ENCODE measurements around the gene GATB. TPM values are rescaled to one million over a fixed set of nuclear protein-coding genes. Genes with fewer than 3 reads are reported as not detected.

The GATB gene
- polyA plus RNA-seq, 1 donor (not counting 4 experiments of a cell fraction or from before 2014, with no cell fraction given), result 31.0 TPM

DNA sequence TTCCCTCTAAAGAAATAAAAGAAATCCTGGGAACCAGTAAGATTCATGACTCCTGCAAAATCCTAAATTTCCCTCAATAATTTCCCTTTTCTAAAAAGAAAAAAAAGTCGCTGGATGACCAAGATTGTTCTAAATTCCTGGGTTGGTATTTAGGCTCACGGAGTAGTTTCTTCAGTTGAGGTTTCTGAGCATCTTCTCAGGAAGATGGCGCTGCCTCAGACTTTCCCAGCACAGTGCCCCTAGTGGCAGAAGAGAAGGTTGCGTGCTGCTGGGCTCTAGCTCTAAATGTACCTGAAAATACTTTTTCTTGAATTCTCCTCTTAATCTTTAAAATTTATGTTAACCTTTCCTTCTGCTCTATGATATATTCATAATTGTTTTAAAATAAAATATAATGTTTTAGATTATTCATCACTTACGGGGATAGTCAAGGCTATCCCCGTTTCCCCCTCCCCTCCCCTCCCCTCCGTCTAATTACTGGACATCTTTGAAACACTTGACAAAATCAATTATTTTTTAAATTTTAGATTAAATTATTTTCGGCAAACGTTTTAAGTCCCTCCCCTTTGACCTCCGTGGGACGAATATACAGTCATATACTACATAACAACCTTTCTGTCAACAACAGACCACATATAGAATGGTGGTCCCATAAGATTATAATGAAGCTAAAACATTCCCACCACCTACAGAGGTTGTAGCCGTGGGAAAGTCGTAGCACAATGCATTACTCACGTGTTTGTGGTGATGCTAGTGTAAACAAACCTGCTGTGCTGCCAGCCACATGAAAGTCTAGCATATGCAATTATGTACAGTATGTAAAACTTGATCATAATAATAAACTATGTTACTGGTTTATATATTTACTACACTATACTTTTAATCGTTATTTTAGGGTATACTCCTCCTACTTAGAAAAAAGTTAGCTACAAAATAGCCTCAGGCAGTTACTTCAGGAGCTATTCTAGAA lies 41.0 kb upstream of the GATB start:
- no peak for FAIRE-seq
- Histone ChIP-seq H3K36me3 (ENCODE audit: control insufficient read depth in 2 of 2, extremely low read depth in 1 of 2, insufficient read depth in 2 of 2, low read length in 2 of 2) (no peaks in the 10 kb centered on the region), H3K4me2 (ENCODE audit: control insufficient read depth, extremely low read depth, insufficient read depth, low read depth, low read length) (no peak overlapping the region), H2AFZ (ENCODE audit: control insufficient read depth, low read length) (no peak overlapping the region), H3K27me3 (ENCODE audit: control insufficient read depth, extremely low read depth, insufficient read depth, low read length) (no peaks in the 10 kb centered on the region), H3K9ac (ENCODE audit: control insufficient read depth, extremely low read depth, insufficient read depth, low read length) (no peak overlapping the region), H3K9me3 (ENCODE audit: control insufficient read depth, low read depth, low read length) (no peaks in the 10 kb centered on the region), H4K20me1 (ENCODE audit: control insufficient read depth, extremely low read depth, insufficient read depth, low read length) (no peaks in the 10 kb centered on the region), H3K4me3 (ENCODE audit: control insufficient read depth in 2 of 3, extremely low read depth in 1 of 3, insufficient read depth in 2 of 3, low read depth in 1 of 3, low read length in 3 of 3) (no peak overlapping the region), H3K79me2 (ENCODE audit: control insufficient read depth, insufficient read depth, low read length) (no peaks in the 10 kb centered on the region), H3K4me1 (ENCODE audit: control insufficient read depth, extremely low read depth, insufficient read depth, low read length) (peaks cover 13% of the 10 kb centered on the region), H3K27ac (ENCODE audit: control insufficient read depth, insufficient read depth, low read length) (no peak overlapping the region), H3K9me1 (ENCODE audit: control insufficient read depth, extremely low read depth, insufficient read depth, low read length) (no peaks in the 10 kb centered on the region)
- dilution Hi-C loops (cut with MboI; ENCODE audit: extremely low pct_ligation_motif_present, low sequenced_read_pairs), result no loop called here
- TF ChIP-seq EZH2 (IDR thresholded peaks at IDR 0.05; ENCODE audit: low read length), result no peak
- TF ChIP-seq, protein P1, sequence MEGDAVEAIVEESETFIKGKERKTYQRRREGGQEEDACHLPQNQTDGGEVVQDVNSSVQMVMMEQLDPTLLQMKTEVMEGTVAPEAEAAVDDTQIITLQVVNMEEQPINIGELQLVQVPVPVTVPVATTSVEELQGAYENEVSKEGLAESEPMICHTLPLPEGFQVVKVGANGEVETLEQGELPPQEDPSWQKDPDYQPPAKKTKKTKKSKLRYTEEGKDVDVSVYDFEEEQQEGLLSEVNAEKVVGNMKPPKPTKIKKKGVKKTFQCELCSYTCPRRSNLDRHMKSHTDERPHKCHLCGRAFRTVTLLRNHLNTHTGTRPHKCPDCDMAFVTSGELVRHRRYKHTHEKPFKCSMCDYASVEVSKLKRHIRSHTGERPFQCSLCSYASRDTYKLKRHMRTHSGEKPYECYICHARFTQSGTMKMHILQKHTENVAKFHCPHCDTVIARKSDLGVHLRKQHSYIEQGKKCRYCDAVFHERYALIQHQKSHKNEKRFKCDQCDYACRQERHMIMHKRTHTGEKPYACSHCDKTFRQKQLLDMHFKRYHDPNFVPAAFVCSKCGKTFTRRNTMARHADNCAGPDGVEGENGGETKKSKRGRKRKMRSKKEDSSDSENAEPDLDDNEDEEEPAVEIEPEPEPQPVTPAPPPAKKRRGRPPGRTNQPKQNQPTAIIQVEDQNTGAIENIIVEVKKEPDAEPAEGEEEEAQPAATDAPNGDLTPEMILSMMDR (optimal IDR thresholded peaks at IDR 0.05 in 1 of 3, IDR thresholded peaks at IDR 0.05 in 1 of 3, conservative IDR thresholded peaks at IDR 0.05 in 1 of 3; ENCODE audit: extremely low read depth in 1 of 3, insufficient read depth in 2 of 3, low read length in 3 of 3), result peak; percentile 74 to 90 (median 76)
- no peak for DNase-seq (ENCODE audit: low read depth, low spot score)

- H2AFZ ChIP-seq (ENCODE audit: control insufficient read depth, low read length), result no peak overlapping the region
- no peak overlapping the region for H3K4me3 ChIP-seq (ENCODE audit: control insufficient read depth in 2 of 3, extremely low read depth in 1 of 3, insufficient read depth in 2 of 3, low read depth in 1 of 3, low read length in 3 of 3)
- H4K20me1 ChIP-seq (ENCODE audit: control insufficient read depth, extremely low read depth, insufficient read depth, low read length), result no peaks in the 10 kb centered on the region
- no peak overlapping the region for H3K4me2 ChIP-seq (ENCODE audit: control insufficient read depth, extremely low read depth, insufficient read depth, low read depth, low read length)
- no peak overlapping the region for H3K9ac ChIP-seq (ENCODE audit: control insufficient read depth, extremely low read depth, insufficient read depth, low read length)
- TF ChIP-seq, protein P1 (optimal IDR thresholded peaks at IDR 0.05 in 1 of 3, IDR thresholded peaks at IDR 0.05 in 1 of 3, conservative IDR thresholded peaks at IDR 0.05 in 1 of 3; ENCODE audit: extremely low read depth in 1 of 3, insufficient read depth in 2 of 3, low read length in 3 of 3), result no peak
- no peak for TF ChIP-seq EZH2 (IDR thresholded peaks at IDR 0.05; ENCODE audit: low read length)
- H3K4me1 ChIP-seq (ENCODE audit: control insufficient read depth, extremely low read depth, insufficient read depth, low read length), result peaks cover 6% of the 10 kb centered on the region
- H3K27ac ChIP-seq (ENCODE audit: control insufficient read depth, insufficient read depth, low read length), result no peak overlapping the region
- DNase-seq (ENCODE audit: low read depth, low spot score) (no peak), FAIRE-seq (peak; percentile 73)
- no peaks in the 10 kb centered on the region for H3K36me3 ChIP-seq (ENCODE audit: control insufficient read depth in 2 of 2, extremely low read depth in 1 of 2, insufficient read depth in 2 of 2, low read length in 2 of 2)
- dilution Hi-C loops (cut with MboI; ENCODE audit: extremely low pct_ligation_motif_present, low sequenced_read_pairs), result no loop called here
- no peaks in the 10 kb centered on the region for H3K79me2 ChIP-seq (ENCODE audit: control insufficient read depth, insufficient read depth, low read length)
- no peaks in the 10 kb centered on the region for H3K27me3 ChIP-seq (ENCODE audit: control insufficient read depth, extremely low read depth, insufficient read depth, low read length)
- no peaks in the 10 kb centered on the region for H3K9me3 ChIP-seq (ENCODE audit: control insufficient read depth, low read depth, low read length)
- H3K9me1 ChIP-seq (ENCODE audit: control insufficient read depth, extremely low read depth, insufficient read depth, low read length), result no peaks in the 10 kb centered on the region
Observed at GRCh38 chr4:151799417-151800012, 38.7 kb upstream of the GATB start.

All from keratinocyte (primary cell).